ENCODE data around the gene RGS8.

RGS8 gene, protein sequence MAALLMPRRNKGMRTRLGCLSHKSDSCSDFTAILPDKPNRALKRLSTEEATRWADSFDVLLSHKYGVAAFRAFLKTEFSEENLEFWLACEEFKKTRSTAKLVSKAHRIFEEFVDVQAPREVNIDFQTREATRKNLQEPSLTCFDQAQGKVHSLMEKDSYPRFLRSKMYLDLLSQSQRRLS

DNA sequence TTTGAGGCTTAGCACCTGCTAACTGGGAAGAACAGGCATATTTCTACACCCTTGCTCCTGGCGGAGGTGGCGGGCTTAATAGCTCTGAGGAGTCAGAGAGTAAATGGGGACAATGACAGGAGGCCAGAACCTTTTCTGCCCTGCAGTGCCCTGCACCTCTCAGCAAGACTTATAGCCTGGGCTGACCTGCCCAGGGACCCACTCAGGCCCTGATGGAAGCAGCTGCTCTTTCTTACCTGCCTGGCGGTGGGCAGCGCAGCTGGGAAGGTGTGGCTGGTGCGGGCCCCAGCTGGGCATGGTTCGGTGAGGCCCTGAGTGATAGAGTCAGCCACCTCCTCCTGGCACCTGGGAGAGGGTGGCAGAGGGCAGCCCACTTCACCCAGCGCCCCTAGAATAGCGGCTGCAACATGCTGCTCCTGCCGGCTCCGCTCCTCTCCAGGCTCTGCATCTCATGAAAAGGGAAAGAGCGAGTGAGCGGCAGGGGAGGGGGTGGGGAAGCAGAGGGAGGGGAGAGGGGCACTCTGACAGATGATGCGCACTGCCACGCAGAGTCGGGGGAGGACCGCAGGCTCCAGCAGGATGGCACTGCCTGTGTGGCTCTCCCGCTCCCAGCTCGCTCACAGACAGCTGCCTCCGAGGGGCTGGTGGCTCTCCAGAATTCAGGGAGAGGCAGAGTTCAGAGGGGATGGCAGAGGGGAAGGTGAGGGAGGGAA is at the start of gene RGS8:
Gene RGS8, minus strand, starts transcription at position 472 of the 713 bp plus-strand sequence. CDS start 14,938 bp downstream, outside the sequence.
- DNase-seq (ENCODE audit: low read depth in 1 of 2, low spot score in 1 of 2) = no peak

DNA sequence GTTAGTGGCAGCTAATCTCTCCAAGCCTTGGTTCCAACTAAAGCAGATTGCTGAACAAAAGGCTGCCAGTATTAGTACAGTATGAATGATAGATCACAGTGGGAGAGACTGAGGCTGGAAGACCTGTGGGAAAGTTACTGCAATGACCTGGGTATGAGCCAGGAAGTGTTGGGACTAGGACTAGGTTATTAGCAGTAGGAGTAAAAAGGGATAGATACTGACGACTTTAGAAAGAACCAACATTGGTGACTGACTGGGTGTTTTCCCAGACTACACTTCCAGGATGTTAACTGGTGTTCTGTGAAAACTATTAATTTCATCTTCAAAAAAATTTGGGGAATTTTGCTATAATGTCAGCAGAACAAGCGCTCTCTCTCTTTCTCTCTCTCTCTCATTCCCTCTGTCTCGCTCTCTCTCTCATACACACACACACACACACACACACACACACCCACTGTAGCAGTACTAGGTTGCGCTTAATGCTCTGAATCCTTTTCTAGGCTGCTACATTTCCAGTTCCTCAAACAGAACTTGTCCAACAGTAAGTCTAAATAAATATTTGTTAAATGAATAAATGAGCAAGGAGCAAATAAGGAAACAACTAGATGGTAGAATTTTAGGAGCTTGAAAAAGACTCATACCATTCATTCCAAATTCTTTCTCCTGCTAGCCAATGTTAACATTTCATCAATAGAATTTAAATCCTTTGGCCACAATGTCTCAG is 47.6 kb upstream of the RGS8 start:
- DNase-seq (ENCODE audit: low read depth in 1 of 2, low spot score in 1 of 2) = no peak

DNA sequence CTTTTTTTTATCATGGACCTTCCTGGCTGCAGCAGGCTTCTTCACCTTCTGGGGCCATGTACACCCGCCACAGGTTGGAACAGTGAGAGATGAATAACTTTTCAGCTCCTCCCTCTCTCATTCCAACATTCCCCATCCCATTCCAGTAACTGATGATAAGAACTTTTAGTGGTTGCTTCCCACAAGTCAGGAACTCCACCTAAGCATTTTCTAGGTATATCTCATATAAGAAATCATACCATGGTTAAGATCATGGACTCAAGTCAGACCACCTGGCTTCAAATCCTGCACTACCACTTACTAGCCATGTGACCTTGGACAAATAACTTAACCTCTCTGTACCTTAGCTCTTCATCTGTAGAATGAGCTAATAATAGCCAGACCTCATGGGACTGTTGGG is 42.5 kb upstream of the RGS8 start:
- no peak for DNase-seq (ENCODE audit: low read depth in 1 of 2, low spot score in 1 of 2)

DNA sequence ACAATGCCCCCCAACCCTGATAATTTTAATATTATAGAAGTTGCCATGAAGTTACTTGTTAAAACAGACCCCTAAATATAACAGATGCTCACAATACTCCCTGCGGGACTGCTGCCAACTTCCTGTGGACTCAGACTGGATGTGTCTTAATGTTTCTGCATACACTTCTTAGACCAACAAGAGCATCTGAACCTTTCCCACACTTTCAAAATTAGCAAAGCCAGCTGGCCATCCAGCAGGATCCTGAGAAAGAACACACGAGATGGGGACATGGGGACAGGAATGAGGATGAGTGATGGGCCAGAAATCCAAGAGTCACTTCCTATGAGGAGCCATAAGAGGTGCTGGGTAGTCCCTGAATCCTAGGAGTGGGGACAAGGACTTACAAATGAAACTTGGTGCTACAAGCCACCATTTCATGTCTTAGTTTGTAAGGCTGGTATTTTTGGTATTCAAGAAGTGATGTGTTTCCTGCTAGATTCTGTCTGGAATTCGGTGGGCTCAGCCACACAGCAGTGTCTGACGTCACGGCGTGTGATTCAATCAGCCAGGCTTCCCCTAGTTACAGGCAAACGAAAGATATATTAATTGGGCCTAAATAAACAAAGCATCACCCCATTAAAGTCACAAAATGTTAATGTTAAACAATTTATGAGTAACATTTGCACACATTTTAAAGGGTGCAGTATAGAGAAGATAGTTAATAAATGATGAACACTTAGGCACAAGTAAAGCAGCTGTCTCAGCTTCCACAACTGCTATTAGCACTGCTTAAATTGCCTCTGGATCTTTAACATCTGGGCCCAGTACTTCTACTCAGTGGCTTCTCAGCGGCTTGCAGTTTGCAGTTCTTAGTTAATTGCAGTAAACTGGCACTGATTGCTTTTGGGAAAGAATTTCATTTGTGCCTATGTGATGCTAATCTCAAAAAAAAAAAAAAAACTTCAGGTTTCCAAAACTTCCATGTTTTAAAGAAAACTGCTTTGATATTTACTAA is 41.2 kb upstream of the RGS8 start:
- DNase-seq (ENCODE audit: low read depth in 1 of 2, low spot score in 1 of 2) = no peak

DNA sequence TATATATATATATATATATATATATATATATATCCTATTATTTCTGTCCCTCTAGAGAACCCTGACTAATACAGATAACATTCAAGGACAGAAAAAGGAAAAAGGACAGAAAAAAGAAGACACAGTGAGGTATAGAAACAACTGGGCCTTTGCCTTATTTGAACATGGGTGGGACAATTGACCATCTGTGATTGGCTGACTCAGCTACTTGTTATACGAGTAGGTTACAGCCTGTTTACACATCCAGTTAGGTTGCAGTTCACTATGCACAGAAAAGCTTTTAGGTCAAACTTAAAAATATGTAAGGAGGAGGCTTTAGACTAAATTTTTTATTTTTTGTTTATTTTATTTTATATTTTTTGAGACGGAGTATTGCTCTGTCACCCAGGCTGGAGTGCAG is 39.8 kb upstream of the RGS8 start:
- no peak for DNase-seq (ENCODE audit: low read depth in 1 of 2, low spot score in 1 of 2)

DNA sequence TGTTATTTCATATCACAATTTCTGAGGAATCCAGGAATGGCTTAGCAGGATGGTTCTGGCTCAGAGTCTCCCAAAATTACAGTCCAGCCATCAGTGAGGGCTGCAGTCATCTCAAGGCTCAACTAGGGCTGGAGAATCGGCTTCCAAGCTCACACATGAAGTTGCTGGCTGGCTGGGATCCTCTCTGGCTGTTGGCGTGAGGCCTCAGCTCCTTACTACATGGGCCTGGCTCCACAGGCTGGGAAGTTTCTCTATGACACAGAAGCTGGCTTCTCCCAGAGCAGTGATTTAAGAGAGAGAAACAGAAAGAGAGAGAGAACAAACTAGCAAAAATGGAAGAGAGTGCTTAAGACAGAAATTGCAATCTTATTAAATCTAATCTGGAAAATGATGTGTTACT is 38.8 kb upstream of the RGS8 start:
- no peak for DNase-seq (ENCODE audit: low read depth in 1 of 2, low spot score in 1 of 2)

DNA sequence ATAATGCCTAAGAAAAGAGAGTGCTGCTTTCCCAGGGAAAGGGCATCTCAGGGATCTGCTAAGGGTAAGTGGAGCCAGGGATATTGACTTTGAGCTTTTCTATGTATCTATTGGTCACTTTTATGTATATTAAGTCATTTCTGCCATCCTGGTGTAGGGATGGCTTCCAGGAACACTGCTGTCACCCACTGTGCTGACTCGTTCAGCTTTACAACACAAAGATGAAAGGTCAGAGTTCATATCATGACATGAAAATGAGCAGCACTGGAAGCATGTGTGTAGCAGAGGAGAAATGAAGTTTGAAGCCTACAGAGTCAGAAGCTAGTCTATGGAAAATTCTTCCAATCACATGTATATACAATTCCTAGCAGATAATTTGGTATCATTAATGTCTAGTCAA is 37.1 kb upstream of the RGS8 start:
- DNase-seq (ENCODE audit: low read depth in 1 of 2, low spot score in 1 of 2) = no peak

DNA sequence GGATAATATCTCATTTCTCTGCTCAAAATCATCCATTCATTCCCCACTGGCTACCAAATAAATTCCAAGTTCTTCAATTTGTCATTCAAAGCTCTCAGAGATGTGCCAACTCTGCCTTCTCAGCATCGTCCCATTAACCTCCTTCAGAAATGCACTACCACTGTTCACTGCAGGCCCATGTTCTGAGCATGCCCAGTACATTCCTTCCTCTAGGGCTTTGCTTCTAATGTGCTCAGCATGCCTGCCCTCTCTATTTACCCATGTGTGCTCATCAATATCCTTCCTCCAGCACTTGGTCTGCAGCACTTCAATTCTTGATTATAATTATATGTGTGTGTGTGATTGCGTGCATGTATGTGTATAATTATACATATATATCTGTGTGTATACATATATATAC is 36.1 kb upstream of the RGS8 start:
- DNase-seq (ENCODE audit: low read depth in 1 of 2, low spot score in 1 of 2) = no peak

DNA sequence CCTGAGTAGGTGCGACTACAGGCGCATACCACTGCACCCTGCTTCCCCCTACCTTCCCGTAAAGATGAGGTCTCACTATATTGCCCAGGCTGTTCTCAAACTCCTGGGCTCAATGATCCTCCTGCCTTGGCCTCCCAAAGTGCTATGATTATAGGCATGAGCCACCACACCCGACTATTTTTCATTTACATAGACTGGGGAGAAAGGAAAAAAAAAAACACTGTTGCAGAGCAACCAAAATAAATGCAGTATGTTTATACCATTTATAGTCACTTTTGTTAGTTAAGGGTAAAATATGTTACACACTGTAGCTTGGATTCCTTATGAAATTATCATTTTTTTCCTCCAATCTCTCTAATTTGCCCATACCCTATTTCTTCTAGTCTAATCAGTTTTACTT is 35.2 kb upstream of the RGS8 start:
- DNase-seq (ENCODE audit: low read depth in 1 of 2, low spot score in 1 of 2) = no peak

DNA sequence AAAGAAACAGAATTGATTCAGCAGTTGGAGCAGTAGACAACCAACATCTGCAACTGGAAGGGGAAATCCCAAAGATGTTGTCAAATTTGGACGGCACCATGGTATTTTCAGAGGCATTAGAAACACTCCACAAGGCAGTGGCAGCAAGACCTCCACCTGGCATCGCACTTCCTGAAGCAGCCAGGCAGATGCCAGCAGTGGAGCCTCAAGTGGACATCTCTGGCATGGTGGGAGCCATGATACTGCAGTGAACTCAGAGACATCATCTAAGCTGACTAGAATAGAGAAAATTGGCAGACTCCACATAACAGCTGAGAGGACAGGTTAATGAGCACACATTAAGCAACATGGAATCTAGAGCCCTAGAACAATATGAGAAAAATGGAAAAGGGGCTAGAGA is 33.9 kb upstream of the RGS8 start:
- DNase-seq (ENCODE audit: low read depth in 1 of 2, low spot score in 1 of 2) = no peak

DNA sequence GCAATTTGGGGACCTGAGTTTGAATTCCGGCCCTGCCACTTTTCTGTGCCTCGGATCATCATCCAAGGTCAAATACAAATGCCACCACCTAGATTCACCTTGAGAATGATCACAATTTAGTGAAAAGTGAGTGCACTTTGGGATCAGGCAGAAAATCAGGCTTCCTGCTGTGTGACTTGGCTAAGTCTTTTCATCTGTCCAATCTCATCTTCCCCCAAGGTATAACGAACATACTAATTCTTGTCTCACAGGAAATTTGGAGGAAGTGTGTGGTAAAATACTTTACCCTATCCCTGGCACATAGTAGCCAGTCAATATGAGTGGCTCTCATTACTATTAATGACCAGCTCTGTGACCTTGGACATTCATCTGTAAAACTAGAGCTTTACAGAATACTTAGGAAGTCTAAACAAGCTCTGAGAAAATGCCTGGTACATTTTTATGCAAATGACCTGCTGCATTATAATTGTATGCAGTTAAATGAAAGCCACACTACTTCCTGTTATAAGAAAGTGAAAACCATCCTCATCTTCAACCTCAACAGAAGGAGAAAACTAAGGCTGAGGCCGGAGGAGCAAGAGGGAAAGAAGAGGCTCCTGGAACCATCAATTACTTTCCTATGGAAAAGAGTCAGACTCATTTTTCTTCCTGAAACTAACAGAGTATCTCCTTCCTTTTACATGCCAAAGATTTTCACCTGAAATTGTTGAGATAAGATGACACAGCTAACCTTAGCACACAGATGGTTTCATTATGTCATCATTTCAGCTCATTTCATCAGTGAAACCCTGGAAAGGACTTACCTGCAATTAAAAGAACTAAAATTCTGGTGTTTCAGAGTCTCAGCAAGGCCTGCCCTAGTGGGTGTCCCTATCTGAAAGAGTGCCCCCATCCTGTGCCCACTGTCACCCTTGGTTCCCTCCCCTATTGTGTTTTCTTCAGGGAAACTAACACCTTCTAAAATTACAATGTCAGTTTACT is 32.6 kb upstream of the RGS8 start:
- DNase-seq (ENCODE audit: low read depth in 1 of 2, low spot score in 1 of 2) = no peak

DNA sequence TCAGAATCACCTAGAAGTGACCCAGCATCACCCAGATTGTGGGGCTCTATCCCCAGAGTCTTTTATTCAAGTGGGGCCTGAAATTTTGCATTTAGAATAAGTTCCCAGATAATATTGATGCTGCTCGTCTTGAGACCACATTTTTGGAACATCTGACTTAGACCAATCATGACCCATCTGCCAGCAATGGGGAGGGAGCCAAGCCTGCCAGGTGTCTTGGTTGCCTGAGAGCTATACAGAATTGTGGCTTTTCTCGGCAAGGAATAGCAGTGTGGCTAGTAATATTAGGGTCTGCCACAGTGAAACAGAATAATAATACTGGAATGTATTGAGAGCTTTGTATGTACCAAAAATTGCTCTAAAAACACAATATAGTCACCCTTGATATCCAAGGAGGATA is 31.1 kb upstream of the RGS8 start:
- DNase-seq (ENCODE audit: low read depth in 1 of 2, low spot score in 1 of 2) = no peak

DNA sequence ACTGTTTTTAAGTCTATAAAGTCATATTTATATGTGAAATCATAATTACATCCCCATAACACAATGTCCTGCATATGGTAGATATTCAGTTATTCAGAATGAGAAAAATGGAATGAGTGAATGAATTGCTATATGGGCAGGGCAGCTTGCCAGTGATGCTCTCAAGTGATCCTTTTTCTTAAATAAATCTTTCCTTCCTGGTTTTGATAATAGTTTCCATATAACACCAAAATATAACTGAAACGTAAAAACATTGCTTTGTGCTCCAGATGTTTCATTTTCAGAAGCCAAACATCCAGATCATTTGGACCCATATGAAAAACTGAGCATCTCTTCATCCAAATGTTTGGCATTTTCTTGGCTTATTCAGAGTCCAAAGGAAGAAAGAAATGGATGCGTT is 30.2 kb upstream of the RGS8 start:
- no peak for DNase-seq (ENCODE audit: low read depth in 1 of 2, low spot score in 1 of 2)

DNA sequence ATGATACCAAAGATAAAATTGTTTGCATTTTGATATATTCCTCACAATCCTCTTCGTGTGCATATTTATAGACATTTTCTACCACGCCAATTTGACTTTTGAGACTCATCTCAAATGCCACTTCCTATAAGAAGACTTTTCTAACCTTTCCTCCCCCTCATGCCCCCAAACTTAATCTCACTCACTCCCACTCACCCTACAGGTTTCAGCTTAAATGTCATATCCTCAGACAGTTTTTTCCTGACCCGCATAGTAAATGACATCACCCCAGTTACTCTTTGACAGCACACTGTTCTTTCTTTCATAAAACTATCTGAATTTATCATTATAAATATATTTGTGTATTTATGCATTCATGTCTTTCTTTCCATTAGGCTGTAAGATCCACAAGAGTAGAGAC is 29.6 kb upstream of the RGS8 start:
- DNase-seq (ENCODE audit: low read depth in 1 of 2, low spot score in 1 of 2) = no peak

DNA sequence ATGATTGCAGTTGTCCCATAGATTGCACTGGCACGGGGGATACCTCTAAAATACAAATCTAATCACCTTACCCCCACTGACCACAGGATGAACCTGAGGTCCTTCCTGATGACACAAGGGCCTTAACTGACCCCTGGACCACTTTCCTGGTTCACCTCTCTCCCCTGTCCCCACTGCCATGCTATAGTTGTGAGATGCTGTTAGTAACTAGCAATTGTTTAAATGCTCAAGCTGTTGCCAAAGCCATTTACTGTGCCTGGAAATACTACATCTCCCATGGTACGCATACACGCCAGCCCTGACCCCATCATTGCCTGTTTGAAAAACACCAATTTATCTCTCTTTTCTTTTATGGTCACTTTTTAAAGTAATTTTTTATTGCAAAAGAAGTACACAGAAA is 29.1 kb upstream of the RGS8 start:
- no peak for DNase-seq (ENCODE audit: low read depth in 1 of 2, low spot score in 1 of 2)

DNA sequence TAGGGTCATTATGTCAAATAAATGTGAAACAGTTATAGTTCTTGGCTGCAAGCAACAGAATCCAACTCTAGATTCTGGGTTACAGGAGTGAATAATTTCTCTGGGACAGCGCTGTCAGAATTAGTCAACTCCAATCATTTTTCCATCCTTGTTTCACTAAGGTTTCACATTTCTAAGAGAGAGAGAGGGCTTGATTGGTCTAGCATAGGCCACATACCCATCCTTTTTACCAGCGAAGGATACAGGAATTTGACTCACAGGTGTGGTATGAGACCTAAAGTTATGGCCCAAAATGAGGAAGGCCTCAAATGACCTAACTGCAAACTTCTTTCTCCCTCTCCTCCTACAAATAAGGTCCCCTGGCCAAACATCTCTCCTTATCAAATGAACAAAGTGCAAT is 25.5 kb upstream of the RGS8 start:
- DNase-seq (ENCODE audit: low read depth in 1 of 2, low spot score in 1 of 2) = no peak

DNA sequence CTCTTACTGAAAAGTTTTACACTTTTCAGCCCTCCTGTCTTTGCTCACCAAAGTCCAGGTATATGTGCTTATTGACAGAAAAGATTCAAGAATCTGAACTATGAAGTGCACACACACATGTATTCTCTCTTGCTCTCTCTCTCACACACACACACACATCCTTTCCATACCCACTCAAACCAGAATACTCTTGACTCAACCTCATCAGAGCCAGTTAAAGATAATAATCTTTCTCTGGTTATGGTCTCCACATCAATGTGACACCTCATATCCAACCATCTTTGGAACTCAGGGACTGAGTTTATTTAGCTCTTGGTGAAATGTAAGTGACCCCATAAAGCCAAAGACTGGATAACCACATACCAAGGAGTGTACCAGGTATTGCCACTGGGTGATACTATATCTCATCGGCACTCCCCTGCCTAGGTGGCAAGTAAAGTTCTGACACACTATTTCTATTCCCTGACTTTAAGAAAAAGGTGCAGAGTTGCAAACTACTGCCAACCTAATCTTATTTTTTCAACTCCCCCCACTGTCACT is 24.9 kb upstream of the RGS8 start:
- DNase-seq (ENCODE audit: low read depth in 1 of 2, low spot score in 1 of 2) = no peak

DNA sequence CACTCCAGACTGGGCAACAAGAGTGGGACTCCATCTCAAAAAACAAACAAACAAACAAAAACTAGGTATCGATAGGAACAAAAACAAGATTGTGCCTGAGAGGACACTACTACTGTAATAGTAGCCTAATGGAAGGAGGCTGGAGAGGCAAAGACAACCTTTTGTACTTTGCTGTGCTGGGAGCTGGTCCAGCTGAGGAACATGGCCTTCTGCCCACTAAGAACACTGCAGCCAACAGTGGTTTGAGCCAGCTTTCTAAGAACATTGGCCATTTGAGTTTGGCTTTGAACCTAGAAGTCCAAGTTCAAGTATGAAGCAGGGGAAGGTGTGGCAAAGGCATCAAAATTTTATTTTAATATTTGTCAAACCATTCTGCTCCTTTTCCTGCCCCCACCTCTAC is 22.7 kb upstream of the RGS8 start:
- DNase-seq (ENCODE audit: low read depth in 1 of 2, low spot score in 1 of 2) = no peak

DNA sequence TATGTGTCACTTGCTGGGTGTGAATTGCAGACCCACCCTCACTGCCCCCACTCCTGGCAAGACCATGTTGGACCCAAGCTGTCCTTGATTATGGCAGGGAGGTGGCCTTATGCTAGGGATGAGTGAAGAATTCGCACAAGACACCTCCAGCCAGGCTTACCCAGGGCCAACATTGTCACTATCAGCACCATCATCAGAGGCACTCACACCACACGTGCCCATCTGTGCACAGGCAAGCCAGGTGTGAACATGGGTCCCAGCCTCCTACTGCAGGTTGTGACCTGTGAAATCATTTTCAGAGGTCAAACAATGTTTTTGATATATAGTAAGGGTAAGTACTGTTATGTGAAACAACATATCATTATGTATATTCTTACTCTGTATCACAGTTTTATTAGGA is 20.3 kb upstream of the RGS8 start:
- DNase-seq (ENCODE audit: low read depth in 1 of 2, low spot score in 1 of 2) = no peak

DNA sequence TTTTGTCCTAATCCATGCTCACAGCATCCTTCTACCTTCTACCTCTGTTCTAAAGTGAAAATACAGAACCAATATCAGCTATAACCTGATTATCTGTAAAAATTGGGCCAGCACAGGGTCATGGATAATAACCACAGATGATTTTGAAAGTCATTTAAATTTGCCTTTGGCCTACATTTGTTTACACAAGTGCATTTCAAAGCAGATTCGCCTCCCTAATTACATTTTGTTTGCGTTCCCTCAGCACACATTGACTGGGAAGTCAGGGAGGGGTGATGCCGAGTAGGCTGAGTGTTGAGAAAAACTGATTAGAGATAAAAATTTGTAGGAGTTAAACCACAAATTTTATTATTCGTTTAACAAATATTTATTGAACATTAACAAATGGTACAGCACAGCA is 19.2 kb upstream of the RGS8 start:
- no peak for DNase-seq (ENCODE audit: low read depth in 1 of 2, low spot score in 1 of 2)

Measured in activated T-helper 1 cell treated with anti-CD3 and anti-CD28 coated beads, Interleukin-2, amount 50 U/mL, for 16 hours (primary cell).